ENCODE data around the gene LIMCH1.
"Not testable (repeated sequence)": the region's sequence is repeated elsewhere in the genome, so short reads cannot be mapped to it uniquely, and the experiment has no call there.

Gene LIMCH1

DNA sequence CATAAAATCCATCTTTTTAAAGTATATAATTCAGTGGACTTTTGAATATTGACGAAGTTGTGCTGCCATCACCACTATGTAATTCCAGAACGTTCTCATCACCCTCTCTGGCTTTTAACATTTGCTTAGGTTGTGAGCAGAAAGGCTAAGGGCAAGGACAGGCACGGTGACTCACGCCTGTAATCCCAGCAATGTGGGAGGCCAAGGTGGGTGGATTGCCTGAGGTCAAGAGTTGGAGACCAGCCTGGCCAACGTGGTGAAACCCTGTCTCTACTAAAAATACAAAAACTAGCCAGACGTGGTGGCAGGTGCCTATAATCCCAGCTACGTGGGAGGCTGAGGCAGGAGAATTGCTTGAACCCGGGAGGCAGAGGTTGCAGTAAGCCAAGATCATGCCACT lies 199.5 kb downstream of the LIMCH1 start:
- DNase-seq, result not testable (repeated sequence)

DNA sequence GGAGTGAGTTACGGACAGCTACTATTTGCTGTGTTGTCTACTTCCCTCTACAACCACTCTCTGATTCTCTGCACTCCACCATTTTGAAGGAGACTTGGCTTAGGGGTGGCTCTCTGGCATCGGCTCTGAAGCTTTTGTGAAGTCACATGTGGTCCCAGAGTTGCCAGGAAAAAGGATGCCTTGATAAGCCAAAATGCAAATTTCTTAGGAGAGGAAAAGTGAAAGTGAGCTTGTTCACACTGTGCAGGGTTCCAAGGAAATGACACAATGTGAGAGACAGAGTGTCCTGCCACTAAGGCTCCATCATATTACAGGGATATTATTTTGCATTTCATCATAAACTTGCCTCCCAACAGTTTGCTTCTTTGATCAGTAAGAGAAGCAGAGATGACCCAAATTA lies 203.4 kb downstream of the LIMCH1 start:
- no peak for DNase-seq

DNA sequence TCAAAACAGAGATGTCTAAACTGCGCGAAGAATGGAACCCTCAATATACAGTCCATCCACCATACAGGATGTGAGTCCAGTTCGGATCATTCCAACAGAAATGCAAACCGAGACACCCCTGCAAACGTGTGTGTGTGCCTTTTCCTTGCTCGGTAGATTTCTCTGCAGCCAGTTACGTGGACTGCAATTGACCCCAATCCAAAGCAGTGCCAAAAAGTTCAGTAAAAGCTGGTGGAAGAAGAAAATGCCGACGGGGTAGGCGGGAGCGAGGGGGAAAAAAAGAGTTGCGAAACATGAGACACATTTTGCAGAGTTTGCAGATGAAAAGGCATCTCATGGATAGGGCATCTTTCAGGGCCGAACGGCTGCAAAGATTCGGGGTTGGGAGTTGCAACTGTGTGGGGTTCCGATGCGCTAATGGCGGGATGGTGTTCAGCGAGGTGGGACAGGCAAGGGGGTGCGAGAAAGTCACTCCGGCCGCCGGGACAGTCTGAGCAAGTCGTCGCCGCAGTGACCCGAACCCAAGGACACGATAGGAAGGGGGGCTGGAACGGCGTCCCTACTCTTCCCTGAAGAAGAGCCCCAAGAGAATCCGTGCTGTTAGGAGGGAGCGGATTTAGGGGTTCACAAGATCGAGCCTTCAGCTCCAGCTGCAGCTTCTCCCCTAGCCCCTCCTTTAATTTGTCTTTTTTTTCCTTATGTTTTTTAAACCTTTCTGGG lies 206.8 kb downstream of the LIMCH1 start:
- no peak for DNase-seq

DNA sequence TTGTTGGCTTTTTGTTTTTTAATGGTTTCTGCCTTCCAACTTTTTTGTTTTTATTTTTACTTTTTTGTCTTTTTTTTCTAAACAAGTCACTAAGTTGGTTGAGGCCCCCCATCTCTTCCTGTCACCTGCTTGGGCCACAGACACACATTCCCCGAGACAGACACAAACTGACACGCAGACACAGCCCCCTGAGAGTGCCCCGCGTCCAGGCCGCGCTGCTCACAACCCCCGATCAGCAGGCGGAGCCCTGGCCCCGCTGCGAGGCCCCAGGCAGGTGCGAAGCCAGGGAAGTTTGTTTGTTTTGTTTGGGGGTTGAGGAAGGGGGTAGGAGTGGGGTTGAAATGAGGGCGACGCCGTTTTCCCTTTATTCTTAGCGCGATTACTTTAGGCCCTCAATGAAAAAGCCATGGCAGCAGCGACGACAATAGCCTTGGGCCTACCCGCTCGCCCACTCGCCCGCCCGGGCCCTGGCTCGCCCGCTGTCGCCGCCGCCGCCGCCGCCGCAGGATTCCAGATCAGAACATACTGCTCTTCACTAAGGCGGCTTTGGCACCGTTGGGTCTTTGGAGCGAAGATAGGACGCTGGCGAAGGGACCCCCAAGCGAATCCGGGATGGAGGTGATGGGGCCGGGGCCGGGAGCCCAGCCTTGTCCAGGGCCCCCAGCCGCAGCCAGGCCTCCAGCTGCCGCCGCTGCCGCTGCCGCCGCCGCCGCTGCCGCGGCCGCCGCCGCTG lies 207.5 kb downstream of the LIMCH1 start:
- DNase-seq, result no peak

DNA sequence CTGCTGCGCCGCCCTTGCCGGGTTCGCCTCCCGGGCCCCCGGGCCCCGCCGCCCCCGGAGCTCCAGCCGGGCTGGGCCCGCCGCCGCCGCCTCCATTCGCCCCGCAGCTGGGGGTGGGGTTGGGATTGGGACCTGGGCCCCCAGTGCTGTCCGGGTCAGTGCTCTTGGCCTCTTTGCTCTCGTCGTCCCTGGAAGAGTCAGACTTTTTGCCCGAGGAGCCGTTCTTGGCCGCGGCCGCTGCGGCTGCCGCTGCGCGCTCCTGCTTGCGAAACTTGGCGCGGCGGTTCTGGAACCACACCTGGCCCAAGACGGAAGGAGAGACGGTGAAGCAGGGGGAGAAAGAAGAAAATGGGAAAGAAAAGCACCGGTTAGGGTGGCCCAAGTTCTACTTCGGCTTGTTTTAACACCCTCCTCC lies 208.1 kb downstream of the LIMCH1 start:
- DNase-seq, result no peak

DNA sequence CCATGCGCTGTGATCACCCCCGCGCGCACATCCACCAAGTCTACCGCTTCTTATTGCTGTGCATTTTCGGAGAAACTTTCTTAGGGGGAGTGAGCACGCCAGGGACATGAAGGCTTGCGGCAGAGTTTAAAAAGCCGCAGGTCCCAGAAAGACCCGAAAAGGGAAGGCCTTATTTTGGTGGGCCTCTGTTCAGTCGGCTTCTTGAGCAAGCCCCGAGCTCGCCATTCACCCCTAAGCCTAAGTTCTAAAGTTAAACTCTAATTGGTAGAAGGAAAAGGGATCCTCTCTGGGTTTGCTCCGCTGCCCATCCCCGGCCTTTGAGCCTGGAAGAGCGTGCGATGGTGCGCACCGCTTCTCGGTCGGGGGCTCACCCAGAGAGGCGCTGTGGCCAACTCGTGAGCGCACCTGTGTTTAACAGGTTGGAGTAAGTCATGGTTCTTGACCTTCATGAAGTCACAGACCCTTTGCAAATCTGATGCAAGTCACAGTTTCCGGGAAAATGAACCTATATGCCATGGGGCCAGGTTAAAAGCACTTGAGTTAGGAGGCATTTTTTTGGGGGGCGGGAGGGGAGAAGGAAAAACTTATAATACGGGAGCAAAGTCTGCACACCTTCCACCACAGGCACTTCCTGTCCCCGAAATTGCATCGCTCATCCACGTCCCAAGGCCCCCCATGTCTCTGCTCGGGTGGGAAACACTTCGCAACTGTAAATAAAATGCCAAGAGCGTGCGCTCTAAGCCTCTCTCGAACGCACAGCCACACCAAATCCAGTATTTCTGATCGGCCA lies 208.7 kb downstream of the LIMCH1 start:
- DNase-seq, result no peak

DNA sequence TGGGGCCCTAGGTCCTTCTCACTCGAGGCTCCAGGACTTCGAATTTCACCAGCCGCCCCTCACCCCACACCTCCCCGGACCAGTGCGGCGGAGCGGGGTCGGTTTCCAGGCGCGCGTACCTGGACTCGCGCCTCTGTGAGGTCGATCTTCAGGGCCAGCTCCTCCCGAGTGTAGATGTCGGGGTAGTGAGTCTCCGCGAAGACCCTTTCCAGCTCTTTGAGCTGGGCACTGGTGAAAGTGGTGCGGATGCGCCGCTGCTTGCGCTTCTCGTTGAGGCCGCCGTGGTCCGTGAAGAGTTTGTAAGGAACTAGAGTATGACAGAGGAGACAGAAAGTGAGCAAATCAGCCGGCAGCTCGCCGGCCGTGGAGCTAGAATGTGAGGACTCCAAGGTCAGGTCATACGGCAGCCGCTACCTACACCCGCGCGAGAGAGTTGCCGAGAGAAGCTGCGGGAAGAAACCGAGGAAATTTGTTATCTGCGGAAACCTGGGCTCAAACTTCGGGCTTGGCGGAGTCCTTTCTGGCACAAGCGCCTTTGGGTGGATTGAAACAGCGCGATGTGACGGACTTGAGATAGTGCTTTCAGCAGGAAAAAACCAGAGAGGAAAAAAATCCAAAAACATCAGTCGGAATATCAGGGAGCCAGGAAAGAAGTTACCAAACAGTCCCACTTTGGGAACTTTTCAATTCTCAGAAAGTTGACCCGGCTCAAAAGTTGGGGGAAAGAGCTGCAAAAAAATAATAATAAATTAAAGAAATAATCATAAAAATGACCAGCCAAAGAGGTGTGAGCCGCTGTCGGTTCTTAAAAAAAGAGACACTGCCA lies 209.5 kb downstream of the LIMCH1 start:
- DNase-seq, result no peak

DNA sequence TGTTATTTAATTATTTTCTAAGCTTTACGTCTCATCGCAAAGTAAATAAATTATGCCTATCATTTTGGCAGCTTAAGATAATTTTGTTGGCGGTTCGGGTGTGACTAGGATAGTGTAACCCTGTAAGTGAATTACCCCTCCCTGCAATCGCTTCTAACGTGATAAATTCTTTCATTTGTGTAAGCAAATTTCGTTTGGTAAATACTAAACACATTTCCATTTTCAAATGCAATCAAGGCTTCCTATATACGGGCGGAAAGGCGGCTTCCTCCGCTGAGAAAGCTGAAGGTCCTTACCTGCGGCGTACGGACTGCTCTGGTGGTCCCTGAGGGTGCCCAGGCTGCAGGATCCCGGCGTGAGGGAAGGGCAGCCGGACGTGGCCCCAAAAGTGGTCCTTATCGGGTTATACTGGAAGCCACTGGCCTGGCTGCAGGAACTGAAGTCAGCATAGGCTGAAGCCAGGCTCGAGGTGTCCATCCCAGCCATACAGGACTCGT lies 210.2 kb downstream of the LIMCH1 start:
- no peak for DNase-seq

DNA sequence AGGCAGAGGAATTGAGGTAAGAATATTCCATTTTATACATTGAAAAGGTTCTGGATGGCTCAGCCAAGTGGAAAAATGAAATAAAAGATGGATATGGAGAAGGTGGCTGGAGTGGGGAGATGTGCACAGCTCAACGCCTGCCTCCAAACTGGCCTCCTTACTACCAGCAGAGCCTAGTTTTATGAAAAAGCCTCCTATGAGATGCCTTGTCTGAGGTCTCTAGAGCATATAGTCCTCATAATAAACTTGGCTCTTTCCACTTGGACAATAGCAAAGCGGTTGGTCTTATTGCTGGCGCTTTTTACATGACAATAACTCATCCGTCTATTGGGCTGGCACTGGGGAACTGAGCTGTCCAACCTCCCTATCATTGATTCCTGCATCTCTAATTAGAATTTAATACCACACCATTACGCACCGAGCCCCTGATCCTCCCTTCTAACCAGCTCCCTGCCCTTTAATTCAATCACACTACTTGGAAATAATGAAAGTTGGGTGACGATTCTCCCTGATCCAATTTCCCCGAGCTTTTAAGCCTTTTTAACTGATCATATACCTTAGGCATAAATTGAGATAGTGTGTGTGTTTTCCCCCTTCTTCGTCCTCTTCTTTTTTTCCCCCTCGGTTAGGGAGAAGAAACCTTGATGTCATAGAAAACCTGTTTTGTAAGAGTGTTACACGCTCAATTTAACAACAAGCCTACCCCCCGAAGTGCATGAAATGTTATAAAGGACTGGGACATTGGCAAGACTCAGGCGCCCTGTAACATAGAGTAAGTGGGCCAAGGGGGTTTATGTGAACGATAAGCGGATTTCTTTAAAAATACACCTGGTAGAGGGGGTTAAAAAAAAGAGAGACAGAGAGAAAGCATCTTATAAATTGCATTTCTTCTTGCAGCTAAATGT lies 210.9 kb downstream of the LIMCH1 start, which contains the start of gene PHOX2B:
Gene PHOX2B (minus strand): TSS at position 155 of the 905 bp plus-strand sequence. CDS start 115 bp downstream, at position 40.
- DNase-seq, result no peak

DNA sequence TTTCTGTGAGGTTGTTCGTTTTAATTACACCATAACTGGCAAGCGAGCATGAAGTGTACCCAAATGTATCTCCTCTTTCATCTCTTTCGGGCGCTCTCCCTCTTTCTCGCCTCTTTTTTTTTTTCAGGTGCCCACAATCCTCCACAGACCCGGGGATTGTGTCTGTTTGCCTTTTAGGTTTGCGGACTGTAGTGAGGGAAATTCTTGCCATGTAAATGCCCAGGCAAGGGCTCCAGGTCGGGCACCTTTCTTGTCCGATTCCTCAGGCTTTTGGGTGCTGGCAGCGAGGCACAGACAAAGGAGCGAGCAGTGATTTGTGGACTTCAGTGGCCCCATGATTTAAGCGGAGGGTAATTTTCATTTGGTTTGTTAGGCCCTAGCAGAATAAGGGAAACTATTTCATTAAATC lies 211.7 kb downstream of the LIMCH1 start:
- no peak for DNase-seq
